CD4-positive, alpha-beta T cell treated with Interleukin-17A for 4 hours (primary cell): Measurements from ENCODE around the gene SHFL.
A peak's percentile ranks its signal among the peaks of the same experiment; 100 is the strongest.

ENCODE experiments used
- DNase-seq: peaks from one replicate; pipeline ENCODE4 v3.0.0-alpha.2; 2020; ENCODE audit warnings: mixed read lengths

Gene SHFL

GRCh38 chr19:10110076-10110971, 24.2 kb downstream of the SHFL start:
- DNase-seq = no peak

- DNase-seq = no peak
These were observed 24.8 kb downstream of the SHFL start for GRCh38 chr19:10110972-10111317.

GRCh38 chr19:10111405-10111811, 25.3 kb downstream of the SHFL start, which contains the start of gene P2RY11:
Gene P2RY11 (plus strand): TSS chr19:10111693. CDS start chr19:10111722, 29 bp downstream.
- DNase-seq = peak; percentile 28

- peak; percentile 32 for DNase-seq
These were observed 26.1 kb downstream of the SHFL start for GRCh38 chr19:10112037-10112761.

GRCh38 chr19:10112895-10113591, 26.9 kb downstream of the SHFL start:
- DNase-seq = peak; percentile 76

GRCh38 chr19:10113592-10113963, 27.5 kb downstream of the SHFL start:
- no peak for DNase-seq

GRCh38 chr19:10113964-10114650, 28.0 kb downstream of the SHFL start:
- no peak for DNase-seq

GRCh38 chr19:10114651-10115391, 28.7 kb downstream of the SHFL start:
- DNase-seq = no peak

GRCh38 chr19:10115392-10116084, 29.4 kb downstream of the SHFL start:
- no peak for DNase-seq

- DNase-seq = no peak
These were observed 30.2 kb downstream of the SHFL start for GRCh38 chr19:10116085-10116865.

GRCh38 chr19:10116866-10117616, 30.9 kb downstream of the SHFL start:
- no peak for DNase-seq

- DNase-seq = no peak
These were observed 32.8 kb downstream of the SHFL start for GRCh38 chr19:10118960-10119359.

- DNase-seq = no peak
These were observed 34.5 kb downstream of the SHFL start for GRCh38 chr19:10120538-10121189.

GRCh38 chr19:10122045-10122444, 35.9 kb downstream of the SHFL start:
- DNase-seq = no peak

- DNase-seq = no peak
These were observed 38.3 kb downstream of the SHFL start for GRCh38 chr19:10124429-10124828.

GRCh38 chr19:10126213-10126639, 40.1 kb downstream of the SHFL start:
- no peak for DNase-seq

- no peak for DNase-seq
These were observed 46.8 kb downstream of the SHFL start for GRCh38 chr19:10132905-10133304.

- DNase-seq = no peak
These were observed 47.5 kb downstream of the SHFL start for GRCh38 chr19:10133596-10133995.

GRCh38 chr19:10134040-10134439, 47.9 kb downstream of the SHFL start:
- no peak for DNase-seq
